ENCODE results near the gene SNAPC5.
"Not testable (repeated sequence)": the region's sequence is repeated elsewhere in the genome, so short reads cannot be mapped to it uniquely, and the experiment has no call there.

SNAPC5 gene

DNA sequence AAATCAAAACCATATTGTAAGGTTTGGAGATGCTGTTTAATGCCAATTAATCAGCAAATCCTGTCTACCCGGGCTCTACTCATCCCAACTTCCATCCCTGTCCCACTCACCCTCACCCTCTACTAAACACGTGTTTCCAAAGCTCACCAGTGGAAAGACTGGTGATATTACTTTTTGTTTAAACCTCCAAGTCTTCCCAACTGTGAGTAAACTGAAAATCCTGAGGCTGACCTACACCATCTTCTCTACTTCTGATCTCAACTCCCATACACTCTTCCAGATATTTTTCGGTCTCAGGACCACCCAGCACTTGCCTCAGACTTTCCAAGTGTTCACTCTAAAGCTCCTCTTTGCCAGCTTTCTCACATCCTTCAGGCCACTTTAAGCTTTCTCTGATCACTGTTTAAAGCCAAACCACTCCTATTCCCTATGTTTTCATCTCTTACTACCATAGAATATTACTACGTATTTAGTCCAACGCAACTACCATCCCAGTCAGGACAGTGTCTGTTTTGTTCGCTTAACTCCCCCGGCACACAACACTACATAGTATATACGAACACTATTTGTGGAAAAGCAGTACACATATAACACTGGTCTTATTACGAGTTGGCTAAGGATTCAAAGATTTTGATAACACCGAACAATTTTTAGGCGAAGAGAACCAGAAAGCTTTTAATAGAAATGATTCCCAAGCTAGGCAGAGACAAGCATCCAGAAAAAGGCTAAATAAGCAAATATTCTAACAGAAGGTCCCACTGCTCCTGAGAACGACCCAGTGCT, 6.4 kb upstream of the SNAPC5 start:
- DNase-seq (ENCODE audit: low read depth, low spot score) = no peak

DNA sequence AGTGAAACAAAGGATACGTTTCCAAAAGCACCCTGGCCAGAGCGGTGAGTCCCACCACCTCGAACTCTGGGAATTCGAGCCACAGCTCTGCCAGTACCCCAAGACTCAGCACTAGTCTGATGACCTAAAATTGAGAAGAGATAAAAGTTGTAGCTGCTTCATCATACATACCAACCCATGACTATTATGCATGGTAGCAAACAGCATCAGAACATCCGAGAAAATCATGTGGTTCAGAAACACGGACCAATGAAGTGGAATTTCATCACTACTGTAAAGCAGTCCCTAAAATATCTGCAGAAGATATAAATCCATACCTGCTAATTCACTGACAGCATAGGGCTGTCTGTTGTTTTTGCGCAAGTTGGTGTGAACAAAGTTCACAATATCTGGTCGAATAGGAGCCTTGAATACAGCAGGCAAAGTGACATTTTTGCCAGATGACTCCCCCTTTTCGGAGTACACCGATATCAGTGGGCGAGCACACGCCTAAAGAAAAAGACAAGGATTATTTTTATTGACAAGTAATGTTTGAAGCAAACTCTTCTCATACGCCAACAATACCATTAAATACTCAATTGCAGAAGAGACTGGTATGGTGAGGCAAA, 5.6 kb upstream of the SNAPC5 start:
- CTCF ChIA-PET = interaction anchor here (1.0 to 1.5 kb wide), 2 partner anchors 9 to 64 kb away, joined by 3 to 7 read pairs; no protein-coding TSS in a partner anchor
- peak overlapping the region; percentile 98 for H3K4me3 ChIP-seq (ENCODE audit: low read depth, low read length)
- POLR2A ChIA-PET; DNase-seq (ENCODE audit: low read depth, low spot score): not testable (repeated sequence)

More for the DNA sequence above, 6.4 kb upstream of the SNAPC5 start:
- TF ChIP-seq, protein P1, sequence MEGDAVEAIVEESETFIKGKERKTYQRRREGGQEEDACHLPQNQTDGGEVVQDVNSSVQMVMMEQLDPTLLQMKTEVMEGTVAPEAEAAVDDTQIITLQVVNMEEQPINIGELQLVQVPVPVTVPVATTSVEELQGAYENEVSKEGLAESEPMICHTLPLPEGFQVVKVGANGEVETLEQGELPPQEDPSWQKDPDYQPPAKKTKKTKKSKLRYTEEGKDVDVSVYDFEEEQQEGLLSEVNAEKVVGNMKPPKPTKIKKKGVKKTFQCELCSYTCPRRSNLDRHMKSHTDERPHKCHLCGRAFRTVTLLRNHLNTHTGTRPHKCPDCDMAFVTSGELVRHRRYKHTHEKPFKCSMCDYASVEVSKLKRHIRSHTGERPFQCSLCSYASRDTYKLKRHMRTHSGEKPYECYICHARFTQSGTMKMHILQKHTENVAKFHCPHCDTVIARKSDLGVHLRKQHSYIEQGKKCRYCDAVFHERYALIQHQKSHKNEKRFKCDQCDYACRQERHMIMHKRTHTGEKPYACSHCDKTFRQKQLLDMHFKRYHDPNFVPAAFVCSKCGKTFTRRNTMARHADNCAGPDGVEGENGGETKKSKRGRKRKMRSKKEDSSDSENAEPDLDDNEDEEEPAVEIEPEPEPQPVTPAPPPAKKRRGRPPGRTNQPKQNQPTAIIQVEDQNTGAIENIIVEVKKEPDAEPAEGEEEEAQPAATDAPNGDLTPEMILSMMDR (IDR thresholded peaks at IDR 0.05; ENCODE audit: insufficient read depth, low read length, missing control alignments) = no peak
- ChIA-PET POLR2A (interaction anchor here (0.8 kb wide), 1 partner anchor 28 kb away, joined by 3 read pairs; no protein-coding TSS in a partner anchor), CTCF (interaction anchor here (0.8 to 1.5 kb wide), 5 partner anchors 9 to 214 kb away, joined by 3 to 7 read pairs (median 3); no protein-coding TSS in a partner anchor)
- H3K4me3 ChIP-seq (ENCODE audit: low read depth, low read length) = peak overlapping the region; percentile 98

DNA sequence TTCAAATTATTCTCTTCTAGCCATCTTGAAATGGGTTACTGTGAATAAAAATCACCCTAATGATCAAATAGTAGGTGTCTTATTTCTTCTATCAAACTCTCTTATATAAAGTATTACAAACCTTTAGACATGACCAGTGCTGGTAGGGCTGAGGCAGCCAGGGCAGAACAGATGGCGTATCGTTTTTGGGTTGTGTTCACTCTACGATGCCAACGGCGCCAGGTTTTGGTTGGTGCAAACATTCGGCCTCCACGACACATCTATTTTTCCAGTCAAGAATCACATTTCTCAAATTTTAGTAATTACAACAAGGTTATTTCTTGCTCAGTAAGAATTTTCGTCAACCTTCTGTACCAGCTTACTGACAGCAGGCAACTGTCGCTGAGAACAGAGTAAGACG, 4.9 kb upstream of the SNAPC5 start:
- ChIA-PET POLR2A (no interaction called here), CTCF (interaction anchor here (1.0 to 1.5 kb wide), 2 partner anchors 9 to 64 kb away, joined by 3 to 7 read pairs; no protein-coding TSS in a partner anchor)
- no peak for DNase-seq (ENCODE audit: low read depth, low spot score)
- H3K4me3 ChIP-seq (ENCODE audit: low read depth, low read length) = peak overlapping the region; percentile 98
- TF ChIP-seq, protein P1 (IDR thresholded peaks at IDR 0.05; ENCODE audit: insufficient read depth, low read length, missing control alignments) = no peak

DNA sequence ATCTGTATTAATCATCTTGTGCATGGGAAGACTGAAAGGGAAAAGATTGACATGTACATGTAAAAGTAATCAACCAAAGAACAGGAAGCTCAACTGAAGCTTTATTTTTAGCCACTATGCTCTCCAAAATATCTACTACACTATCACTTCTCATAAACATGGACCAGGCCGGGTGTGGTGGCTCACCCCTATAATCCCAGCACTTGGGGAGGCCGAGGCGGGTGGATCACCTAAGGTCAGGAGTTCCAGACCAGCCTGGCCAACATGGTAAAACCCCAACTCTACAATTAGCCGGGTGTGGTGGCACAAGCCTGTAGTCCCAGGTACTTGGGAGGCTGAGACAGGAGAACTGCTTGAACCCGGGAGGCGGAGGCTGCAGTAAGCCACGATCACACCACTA, 2.8 kb upstream of the SNAPC5 start:
- CTCF ChIA-PET = interaction anchor here (0.9 to 6.1 kb wide), 6 partner anchors 12 to 213 kb away, joined by 3 to 112 read pairs (median 4); partner anchors contain the start of gene MAP2K1
- POLR2A ChIA-PET = not testable (repeated sequence)

DNA sequence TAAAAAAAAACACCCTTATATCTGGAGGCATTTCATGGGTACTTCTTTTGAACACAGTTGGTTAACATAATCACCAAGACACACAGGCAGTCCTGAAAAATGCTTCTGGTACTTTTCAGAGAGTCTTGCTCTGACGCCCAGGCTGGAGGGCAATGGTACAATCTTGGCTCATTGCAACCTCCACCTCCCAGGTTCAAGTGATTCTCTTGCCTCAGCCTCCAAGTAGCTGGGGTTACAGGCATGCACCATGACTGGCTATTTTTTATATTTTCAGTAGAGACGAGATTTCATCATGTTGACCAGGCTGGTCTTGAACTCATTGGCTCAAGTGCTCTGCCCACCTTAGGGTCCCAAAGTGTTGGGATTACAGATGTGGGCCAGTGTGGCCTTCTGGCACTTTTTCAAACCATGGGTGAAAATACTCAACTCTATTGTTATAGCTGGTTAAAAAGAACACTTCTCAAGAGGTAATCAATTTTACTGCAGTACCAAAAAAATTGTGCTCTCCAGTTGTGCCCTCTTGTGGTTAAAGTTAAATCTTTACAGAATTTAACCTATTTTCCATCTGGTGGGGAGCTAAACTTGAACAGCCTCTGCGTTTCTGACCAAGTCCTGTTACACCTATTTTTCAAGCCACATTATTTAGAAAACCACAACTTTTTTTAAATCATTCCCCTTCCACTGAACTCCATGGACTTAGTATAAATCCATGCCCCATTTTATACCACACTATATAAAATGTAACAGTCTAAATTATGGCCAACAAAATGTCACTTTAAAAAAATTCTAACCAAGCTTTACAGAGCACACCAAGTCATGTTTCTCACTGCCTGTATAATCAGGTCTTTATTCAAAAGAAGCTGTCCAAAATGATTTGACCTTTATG, 1.2 kb upstream of the SNAPC5 start:
- TF ChIP-seq, protein P1 (IDR thresholded peaks at IDR 0.05; ENCODE audit: insufficient read depth, low read length, missing control alignments) = peak; percentile 12
- ChIA-PET CTCF (interaction anchor here (0.7 to 6.1 kb wide), 60 partner anchors 8 to 601 kb away, joined by 3 to 112 read pairs (median 5); partner anchors contain the start of genes LCTL, MAP2K1, MEGF11 and TIPIN), POLR2A (interaction anchor here (1.3 to 3.6 kb wide), 3 partner anchors 32 to 112 kb away, joined by 3 to 19 read pairs (median 4); partner anchors contain the start of gene MAP2K1)
- H3K4me3 ChIP-seq (ENCODE audit: low read depth, low read length) = no peak overlapping the region
- no peak for DNase-seq (ENCODE audit: low read depth, low spot score)

More for the DNA sequence above, 2.8 kb upstream of the SNAPC5 start:
- not testable (repeated sequence) for DNase-seq (ENCODE audit: low read depth, low spot score); H3K4me3 ChIP-seq (ENCODE audit: low read depth, low read length)

DNA sequence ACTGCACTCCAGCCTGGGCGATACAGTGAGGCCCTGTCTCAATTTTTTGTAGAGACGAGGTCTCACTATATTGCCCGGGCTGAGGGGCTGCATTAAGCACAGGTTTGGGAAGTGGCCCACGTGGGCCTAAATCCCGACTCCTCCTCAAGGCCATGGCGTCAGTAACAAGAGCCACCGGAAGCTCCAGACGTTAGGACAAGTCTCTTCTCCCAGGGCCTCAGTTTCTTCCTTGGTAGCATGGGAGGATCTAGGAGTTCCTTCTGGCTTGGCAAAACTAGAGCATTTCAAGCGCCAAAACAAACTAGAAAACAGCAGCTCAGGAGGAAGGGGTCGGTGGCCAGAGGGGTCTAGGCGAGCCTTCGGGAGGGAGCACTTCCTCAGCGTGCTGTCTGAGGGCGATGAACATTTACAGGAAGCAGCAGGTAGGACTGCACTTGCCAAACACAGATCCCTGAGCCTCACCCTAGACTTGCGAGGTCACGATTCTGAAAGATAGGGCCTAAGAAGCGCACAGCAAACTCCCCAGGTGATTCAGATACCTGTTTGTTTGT, 536 bp downstream of the SNAPC5 start:
- H3K4me3 ChIP-seq (ENCODE audit: low read depth, low read length) = peak overlapping the region; percentile 94
- POLR2A ChIA-PET = interaction anchor here (0.6 to 3.6 kb wide), 4 partner anchors 11 to 110 kb away, joined by 3 to 19 read pairs (median 4); partner anchors contain the start of gene MAP2K1
- TF ChIP-seq, protein P1 (IDR thresholded peaks at IDR 0.05; ENCODE audit: insufficient read depth, low read length, missing control alignments) = no peak
- no peak for DNase-seq (ENCODE audit: low read depth, low spot score)
- CTCF ChIA-PET = interaction anchor here (0.6 to 6.1 kb wide), 34 partner anchors 9 to 579 kb away, joined by 3 to 112 read pairs (median 4); partner anchors contain the start of genes LCTL, MAP2K1 and ZWILCH

All from AG04449 (cell line).